ENCODE results near the gene ICOSLG. TPM values are rescaled to one million over a fixed set of nuclear protein-coding genes. Genes with fewer than 3 reads are reported as not detected.
A peak's percentile ranks its signal among the peaks of the same experiment; 100 is the strongest.

ICOSLG gene
- total RNA-seq, 4 donors from 2014 or later: 2.6 to 5.2 (median 3.1) TPM

DNA sequence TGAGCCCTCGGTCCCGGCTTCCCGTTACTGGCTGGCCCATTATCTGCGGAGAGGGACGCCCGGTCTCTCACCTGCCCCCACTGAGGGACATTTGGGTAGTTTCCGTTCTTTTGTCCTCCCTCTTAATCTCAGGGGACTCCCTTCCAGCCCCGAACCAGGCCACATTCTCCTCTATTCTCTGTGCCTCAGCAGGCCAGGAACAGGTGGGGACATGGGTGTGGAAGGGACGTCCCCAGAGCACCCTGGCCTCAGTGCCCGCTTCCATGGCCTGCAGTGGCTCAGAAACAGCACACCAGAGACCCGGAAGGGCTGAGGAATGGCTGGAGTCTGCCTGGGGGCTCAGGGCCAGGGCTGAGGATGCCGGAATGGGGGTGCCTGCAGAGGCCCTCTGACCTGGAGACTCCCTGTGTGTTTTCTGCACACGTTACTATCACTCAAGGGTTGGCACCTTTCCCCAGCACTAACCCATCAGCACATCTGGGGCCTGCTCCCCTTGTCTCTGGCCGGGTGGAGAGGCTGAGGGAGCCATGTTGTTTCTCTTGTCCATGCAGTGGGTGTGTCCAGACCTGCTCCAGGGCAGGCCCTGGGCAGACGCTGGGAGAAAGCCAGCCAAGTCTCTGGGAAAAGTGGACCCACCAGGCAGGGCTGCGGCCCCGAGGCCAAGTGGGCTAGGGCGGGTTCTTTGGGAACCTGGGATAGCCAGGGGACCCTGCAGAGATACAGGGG is 31.0 kb upstream of the ICOSLG start:
- Histone ChIP-seq H3K9me3 (peaks cover 0 to 6% (median 0%) of the 10 kb centered on the region in 4 donors), H3K4me1 (no peaks in the 10 kb centered on the region), H3K27ac (no peak overlapping the region), H3K27me3 (no peaks in the 10 kb centered on the region), H3K4me3 (no peak overlapping the region), H3K36me3 (no peaks in the 10 kb centered on the region)
- TF ChIP-seq EP300 (IDR thresholded peaks at IDR 0.05) (no peak), POLR2A (IDR thresholded peaks at IDR 0.05) (no peak)
- TF ChIP-seq, protein P1, sequence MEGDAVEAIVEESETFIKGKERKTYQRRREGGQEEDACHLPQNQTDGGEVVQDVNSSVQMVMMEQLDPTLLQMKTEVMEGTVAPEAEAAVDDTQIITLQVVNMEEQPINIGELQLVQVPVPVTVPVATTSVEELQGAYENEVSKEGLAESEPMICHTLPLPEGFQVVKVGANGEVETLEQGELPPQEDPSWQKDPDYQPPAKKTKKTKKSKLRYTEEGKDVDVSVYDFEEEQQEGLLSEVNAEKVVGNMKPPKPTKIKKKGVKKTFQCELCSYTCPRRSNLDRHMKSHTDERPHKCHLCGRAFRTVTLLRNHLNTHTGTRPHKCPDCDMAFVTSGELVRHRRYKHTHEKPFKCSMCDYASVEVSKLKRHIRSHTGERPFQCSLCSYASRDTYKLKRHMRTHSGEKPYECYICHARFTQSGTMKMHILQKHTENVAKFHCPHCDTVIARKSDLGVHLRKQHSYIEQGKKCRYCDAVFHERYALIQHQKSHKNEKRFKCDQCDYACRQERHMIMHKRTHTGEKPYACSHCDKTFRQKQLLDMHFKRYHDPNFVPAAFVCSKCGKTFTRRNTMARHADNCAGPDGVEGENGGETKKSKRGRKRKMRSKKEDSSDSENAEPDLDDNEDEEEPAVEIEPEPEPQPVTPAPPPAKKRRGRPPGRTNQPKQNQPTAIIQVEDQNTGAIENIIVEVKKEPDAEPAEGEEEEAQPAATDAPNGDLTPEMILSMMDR (IDR thresholded peaks at IDR 0.05): no peak
- 82 to 83% methylated on average over 18 of the region's 18 CpGs for WGBS, 2 donors
- no peak for DNase-seq (ENCODE audit: low spot score in 2 of 2)

DNA sequence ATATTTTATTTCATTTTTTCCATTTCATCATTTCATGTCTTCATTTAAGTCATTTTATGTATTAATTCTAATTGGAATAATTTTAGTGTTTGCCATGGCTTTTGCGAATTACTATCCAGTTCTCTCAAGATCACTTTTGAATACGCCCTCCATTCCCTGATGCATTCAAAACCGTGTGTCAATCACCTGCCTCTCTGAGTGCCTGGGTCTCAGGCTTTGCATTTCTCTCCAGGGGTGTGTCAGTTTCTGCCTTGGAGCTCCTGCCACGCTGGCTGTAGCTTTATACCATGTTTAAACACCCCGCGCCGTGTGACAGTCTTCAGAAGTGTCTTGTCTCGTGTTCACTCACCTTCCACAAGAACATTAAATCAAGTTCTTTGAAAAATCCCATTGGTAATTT is 28.3 kb upstream of the ICOSLG start:
- TF ChIP-seq EP300 (IDR thresholded peaks at IDR 0.05): no peak
- TF ChIP-seq POLR2A (IDR thresholded peaks at IDR 0.05): no peak
- TF ChIP-seq, protein P1 (IDR thresholded peaks at IDR 0.05): no peak
- no peak for DNase-seq (ENCODE audit: low spot score in 2 of 2)
- Histone ChIP-seq H3K27ac (no peak overlapping the region), H3K36me3 (no peaks in the 10 kb centered on the region), H3K9me3 (no peaks in the 10 kb centered on the region), H3K4me3 (no peak overlapping the region), H3K27me3 (no peaks in the 10 kb centered on the region), H3K4me1 (no peaks in the 10 kb centered on the region)
- 74 to 87% methylated on average over 8 of the region's 8 CpGs for WGBS, 2 donors

DNA sequence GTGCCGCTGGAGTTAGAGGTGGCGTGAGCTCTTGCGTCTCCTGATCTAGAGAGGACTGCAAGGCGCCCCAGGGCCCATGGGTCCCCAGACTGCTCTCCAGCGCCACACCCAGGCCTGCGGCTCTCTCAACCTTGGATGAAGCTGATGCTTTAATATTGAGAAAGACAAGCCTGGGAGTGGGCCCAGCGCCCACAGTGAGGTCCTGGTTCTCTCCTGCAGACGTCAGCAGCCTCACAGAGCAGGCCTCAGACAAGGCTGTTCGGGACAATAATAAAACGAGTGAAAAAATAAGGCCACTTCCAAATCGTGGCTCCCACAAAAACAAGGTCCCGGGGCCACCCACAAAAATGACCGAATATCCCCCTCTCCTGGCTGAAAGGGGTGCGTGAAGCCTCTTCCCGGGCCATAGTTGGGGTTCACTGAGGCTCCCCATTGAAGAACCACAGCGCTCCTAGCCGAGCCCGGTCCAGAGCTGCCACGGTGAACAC is 27.0 kb upstream of the ICOSLG start:
- Histone ChIP-seq H3K4me1 (no peaks in the 10 kb centered on the region), H3K9me3 (no peaks in the 10 kb centered on the region), H3K4me3 (no peak overlapping the region), H3K27ac (no peak overlapping the region), H3K27me3 (no peaks in the 10 kb centered on the region), H3K36me3 (no peaks in the 10 kb centered on the region)
- peak in 1 of 2 donors; percentile 15 for DNase-seq (ENCODE audit: low spot score in 2 of 2)
- no peak for TF ChIP-seq POLR2A (IDR thresholded peaks at IDR 0.05)
- TF ChIP-seq, protein P1 (IDR thresholded peaks at IDR 0.05): peak in 3 of 5 experiments; percentile 6 to 37 (median 12)
- 77 to 80% methylated on average over 19 of the region's 19 CpGs for WGBS, 2 donors

DNA sequence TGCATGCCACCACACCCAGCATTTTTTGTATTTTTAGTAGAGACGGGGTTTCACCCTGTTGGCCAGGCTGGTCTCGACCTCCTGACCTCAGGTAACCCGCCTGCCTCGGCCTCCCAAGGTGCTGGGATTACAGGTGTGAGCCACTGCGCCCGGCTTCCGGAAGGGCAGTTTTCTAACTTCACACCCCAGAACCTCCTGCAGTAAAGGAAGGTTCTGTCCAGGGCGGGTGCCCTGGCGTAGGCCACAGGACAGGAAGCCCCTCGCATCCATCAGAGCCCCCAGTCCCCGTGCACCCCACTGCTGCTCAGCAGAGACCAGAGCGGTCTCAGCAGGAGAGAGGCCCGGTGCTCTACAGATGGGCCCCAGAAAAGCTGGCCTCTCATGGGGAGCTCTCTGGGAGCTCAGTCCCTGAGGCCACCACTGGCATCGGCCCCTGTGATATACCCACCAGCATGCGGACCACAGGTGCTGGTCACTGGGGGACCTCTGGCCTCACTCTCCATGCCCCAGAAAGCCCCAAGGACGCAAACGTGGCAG is 25.1 kb upstream of the ICOSLG start:
- no peak for TF ChIP-seq EP300 (IDR thresholded peaks at IDR 0.05)
- DNase-seq (ENCODE audit: low spot score in 2 of 2): no peak
- Histone ChIP-seq H3K9me3 (peaks cover 0 to 1% (median 0%) of the 10 kb centered on the region in 4 donors), H3K36me3 (no peaks in the 10 kb centered on the region), H3K27me3 (no peaks in the 10 kb centered on the region), H3K4me1 (no peaks in the 10 kb centered on the region), H3K27ac (no peak overlapping the region), H3K4me3 (no peak overlapping the region)
- 93 to 96% methylated on average over 7 to 17 of the region's 17 CpGs for whole genome bisulfite sequencing, 2 donors

DNA sequence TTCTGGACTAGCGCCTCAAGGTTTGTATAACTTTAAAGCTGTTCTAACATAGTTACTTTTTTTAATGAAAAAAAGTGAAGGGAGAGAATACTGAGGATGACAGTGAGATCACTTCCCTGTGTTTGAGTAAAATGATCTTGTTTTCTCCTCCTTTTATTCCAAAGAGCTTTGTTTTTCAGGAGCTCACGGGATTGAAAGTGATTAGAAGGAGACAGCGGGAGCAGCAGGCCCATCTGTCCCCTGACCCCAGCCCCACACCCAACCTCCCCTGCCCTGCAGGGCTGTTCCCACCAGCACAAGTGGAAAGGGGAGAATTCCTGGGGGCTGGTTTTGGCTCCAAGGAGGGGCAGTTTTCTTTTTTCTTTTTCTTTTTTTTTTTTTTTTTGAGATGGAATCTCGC is 23.0 kb upstream of the ICOSLG start:
- Histone ChIP-seq H3K4me1 (no peaks in the 10 kb centered on the region), H3K4me3 (no peak overlapping the region), H3K36me3 (no peaks in the 10 kb centered on the region), H3K27me3 (no peaks in the 10 kb centered on the region), H3K9me3 (peaks cover 0 to 16% (median 0%) of the 10 kb centered on the region in 4 donors), H3K27ac (no peak overlapping the region)
- TF ChIP-seq POLR2A (IDR thresholded peaks at IDR 0.05): no peak
- TF ChIP-seq EP300 (IDR thresholded peaks at IDR 0.05): no peak
- TF ChIP-seq, protein P1 (IDR thresholded peaks at IDR 0.05): no peak
- 74 to 83% methylated on average over 4 of the region's 4 CpGs for WGBS, 2 donors
- no peak for DNase-seq (ENCODE audit: low spot score in 2 of 2)
